Measurements from ENCODE around the gene KCTD19.

DNA sequence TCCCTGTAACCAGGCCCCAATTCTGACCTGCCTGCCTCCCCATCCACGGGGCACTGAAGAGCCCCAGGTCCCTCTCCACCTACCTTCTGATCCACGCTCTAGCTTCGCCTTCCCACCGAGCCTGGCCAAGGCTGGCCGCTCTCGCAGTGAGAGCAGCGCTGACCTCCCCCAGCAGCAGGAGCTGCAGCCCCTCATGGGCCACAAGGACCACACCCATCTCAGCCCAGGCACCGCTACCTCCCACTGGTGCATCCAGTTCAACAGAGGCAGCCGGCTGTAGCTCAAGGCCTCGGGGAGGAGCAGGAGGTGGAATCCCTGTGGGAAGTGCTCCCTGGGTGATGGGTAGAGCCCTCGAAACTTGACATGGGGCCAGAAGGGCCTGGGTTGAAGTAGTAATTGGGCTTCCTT is 55.6 kb downstream of the KCTD19 start:
- TF ChIP-seq CTCF (optimal IDR thresholded peaks at IDR 0.05 in 1 of 3, IDR thresholded peaks at IDR 0.05 in 1 of 3, conservative IDR thresholded peaks at IDR 0.05 in 1 of 3; ENCODE audit: extremely low read depth in 1 of 3, insufficient read depth in 2 of 3, low read length in 3 of 3) (no peak), EZH2 (IDR thresholded peaks at IDR 0.05; ENCODE audit: low read length) (no peak)

Measured in keratinocyte (primary cell).